ENCODE data around the gene INPPL1.

Gene INPPL1

GRCh38 chr11:72233056-72233772 lies 8.6 kb downstream of the INPPL1 start:
- no peak for DNase-seq (ENCODE audit: low read depth)

- no peak for DNase-seq (ENCODE audit: low read depth)
Measured at GRCh38 chr11:72233773-72234513, 9.4 kb downstream of the INPPL1 start.

GRCh38 chr11:72234514-72234830 lies 9.9 kb downstream of the INPPL1 start:
- no peak for DNase-seq (ENCODE audit: low read depth)

- DNase-seq (ENCODE audit: low read depth): no peak
Measured at GRCh38 chr11:72234920-72235319, 10.4 kb downstream of the INPPL1 start.

- DNase-seq (ENCODE audit: low read depth): no peak
Measured at GRCh38 chr11:72235351-72236057, 10.9 kb downstream of the INPPL1 start.

GRCh38 chr11:72236083-72236697 lies 11.6 kb downstream of the INPPL1 start:
- DNase-seq (ENCODE audit: low read depth): no peak

GRCh38 chr11:72236774-72237111 lies 12.2 kb downstream of the INPPL1 start:
- no peak for DNase-seq (ENCODE audit: low read depth)

- no peak for DNase-seq (ENCODE audit: low read depth)
Measured at GRCh38 chr11:72237112-72237931, 12.8 kb downstream of the INPPL1 start.

GRCh38 chr11:72238040-72238450 lies 13.5 kb downstream of the INPPL1 start:
- peak; percentile 50 for DNase-seq (ENCODE audit: low read depth)

GRCh38 chr11:72238492-72239312 lies 14.1 kb downstream of the INPPL1 start:
- no peak for DNase-seq (ENCODE audit: low read depth)

GRCh38 chr11:72239313-72239848 lies 14.8 kb downstream of the INPPL1 start:
- peak; percentile 44 for DNase-seq (ENCODE audit: low read depth)

- DNase-seq (ENCODE audit: low read depth): peak; percentile 30
Measured at GRCh38 chr11:72239849-72240460, 15.4 kb downstream of the INPPL1 start.

GRCh38 chr11:72240461-72241290 lies 16.1 kb downstream of the INPPL1 start:
- no peak for DNase-seq (ENCODE audit: low read depth)

GRCh38 chr11:72241291-72241781 lies 16.8 kb downstream of the INPPL1 start:
- DNase-seq (ENCODE audit: low read depth): no peak

GRCh38 chr11:72242141-72242540 lies 17.6 kb downstream of the INPPL1 start:
- DNase-seq (ENCODE audit: low read depth): no peak

- DNase-seq (ENCODE audit: low read depth): no peak
Measured at GRCh38 chr11:72243173-72244059, 18.8 kb downstream of the INPPL1 start.

- no peak for DNase-seq (ENCODE audit: low read depth)
Measured at GRCh38 chr11:72244060-72244360, 19.4 kb downstream of the INPPL1 start, which contains the start of gene PHOX2A. PHOX2A (minus strand) TSS chr11:72244176; CDS start chr11:72244004, 172 bp downstream.
